ENCODE measurements around the gene CDCA8.
A peak's percentile ranks its signal among the peaks of the same experiment; 100 is the strongest.
"Not testable (repeated sequence)": the region's sequence is repeated elsewhere in the genome, so short reads cannot be mapped to it uniquely, and the experiment has no call there.

The CDCA8 gene

DNA sequence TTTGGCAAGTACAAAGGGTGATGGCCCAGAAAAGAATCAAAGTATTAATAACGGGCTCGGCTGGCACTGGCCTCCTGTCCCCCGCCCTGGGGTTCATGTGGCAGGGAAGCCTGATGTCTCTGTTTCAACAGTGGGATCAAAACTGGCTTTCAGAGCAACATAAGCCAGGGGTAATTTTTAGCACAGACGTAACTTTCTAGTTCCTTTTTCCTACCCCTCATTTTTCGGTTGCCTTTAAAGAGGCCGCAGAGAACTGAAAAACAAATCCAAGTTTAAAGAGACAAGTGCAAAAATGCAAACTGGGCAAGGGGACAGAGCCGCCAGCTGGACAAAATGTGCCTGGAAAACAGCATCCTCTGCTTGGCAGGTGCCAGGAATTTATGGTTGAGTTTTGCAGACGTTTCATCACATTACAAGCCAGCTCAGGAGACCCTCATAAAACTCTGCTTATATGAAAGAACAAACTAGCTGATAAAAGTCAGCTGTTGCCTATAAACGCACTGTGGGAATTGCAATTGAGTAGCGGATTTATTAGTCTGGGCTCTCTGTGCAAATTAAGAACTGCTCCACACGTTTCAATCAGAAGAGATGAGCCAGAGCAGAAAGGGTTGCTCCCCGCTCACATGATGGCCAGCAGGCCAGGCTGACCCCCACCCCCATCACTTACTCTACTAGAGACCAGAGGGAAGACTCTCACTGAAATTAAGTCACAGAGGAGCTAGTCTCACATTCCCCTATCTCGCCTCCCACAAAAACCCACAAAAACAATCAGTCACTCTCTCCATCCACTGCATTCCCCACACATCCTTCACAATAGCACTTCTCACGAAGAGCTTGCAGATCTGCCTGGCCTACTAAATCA lies 15.8 kb upstream of the CDCA8 start:
- no peak for DNase-seq

DNA sequence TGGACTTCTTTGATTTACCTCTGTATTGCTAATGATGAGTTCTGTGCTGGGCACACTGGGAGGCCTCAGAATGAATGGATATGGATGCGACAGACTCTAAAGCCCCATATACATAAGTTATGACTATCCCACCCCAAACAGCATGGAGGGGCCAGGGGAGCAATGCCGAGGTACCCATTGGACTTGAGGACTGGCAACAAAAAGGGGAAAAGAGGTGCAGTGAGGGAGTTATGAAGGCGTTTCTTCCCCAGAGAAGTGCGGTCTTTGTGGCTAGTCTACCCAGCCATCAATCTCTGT lies 15.2 kb upstream of the CDCA8 start:
- DNase-seq: no peak

DNA sequence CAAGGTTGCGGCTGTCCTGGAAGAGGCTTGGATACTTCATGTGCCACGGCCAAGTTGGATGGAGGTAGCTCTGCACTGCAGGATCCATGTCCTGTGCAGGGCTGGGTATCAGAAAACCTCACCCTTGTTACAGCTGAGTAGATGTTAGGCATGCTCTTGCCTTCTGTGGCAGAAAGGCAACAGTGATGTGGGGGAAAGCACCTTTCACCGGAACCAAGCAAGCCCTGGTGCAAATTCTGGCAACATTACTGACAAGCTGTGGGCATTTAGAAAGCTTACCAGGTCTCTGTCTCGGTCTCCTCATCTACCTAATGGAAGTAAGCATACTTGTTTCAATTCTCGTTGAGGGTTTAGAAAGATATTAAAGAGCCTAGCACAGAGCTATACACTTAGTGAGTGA lies 14.5 kb upstream of the CDCA8 start:
- no peak for DNase-seq

DNA sequence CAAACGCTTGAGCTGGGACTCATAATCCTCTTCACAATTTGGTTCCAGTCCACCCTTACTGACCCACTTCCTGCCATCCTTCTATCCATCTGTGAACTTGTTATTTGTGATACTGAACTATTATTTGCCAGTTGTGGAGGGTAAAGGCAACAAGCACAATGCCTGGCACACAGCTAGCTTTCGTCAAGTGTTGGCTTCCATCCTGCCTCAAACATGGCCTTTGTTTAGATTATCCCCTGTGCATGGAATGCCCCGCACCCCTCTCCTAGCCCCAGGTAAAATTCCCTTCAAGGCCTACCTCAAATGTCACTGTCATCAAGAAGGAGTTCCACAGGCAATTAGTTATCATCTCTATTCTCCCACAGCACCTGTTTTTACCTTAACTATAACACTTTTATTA lies 11.4 kb upstream of the CDCA8 start:
- no peak for DNase-seq

DNA sequence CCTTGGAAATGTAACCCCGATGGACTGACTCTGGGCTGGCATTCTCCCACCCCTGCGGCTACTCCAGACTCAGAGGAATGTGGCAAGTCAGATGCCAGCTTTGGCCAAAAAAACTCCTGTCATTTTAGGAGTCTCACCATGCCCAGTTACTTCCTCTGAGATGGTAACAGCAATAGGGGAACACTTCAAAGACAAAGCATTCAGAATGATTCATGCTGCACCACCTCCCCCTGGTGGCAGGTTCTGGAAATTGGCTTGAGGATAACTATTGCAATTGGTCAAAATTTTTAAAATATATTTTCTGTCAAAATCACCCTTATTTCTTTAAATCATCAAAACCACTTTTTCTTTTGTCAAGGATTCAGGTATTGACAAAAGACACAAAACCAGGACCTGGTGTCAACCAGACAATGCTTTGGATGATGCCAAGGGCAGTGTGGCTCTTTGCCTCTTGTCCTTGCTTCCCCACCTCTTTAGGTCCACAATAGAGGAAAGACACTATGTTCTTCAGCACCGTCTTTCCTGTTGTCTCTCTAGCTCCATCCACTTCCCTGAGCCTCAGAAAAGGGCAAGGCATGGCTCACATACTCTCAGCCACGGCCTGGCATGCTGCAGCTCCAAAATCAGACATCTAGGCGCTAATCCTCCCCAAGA lies 9.9 kb upstream of the CDCA8 start:
- peak; percentile 76 to 81 for DNase-seq

DNA sequence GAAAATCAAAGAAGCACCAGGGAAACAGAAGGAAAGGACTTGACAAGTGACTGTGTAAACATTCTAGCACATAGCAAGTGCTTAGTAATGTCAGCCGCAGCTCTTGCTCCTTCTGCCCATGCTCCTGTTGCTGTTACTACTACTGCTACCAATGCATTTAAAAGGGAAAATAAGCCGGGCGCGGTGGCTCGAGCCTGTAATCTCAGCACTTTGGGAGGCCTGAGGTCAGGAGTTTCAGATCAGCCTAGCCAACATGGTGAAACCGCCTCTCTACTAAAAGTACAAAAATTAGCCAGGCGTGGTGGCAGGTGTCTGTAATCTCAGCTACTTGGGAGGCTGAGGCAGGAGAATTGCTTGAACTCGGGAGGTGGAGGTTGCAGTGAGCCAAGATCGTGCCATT lies 8.1 kb upstream of the CDCA8 start:
- not testable (repeated sequence) for DNase-seq

DNA sequence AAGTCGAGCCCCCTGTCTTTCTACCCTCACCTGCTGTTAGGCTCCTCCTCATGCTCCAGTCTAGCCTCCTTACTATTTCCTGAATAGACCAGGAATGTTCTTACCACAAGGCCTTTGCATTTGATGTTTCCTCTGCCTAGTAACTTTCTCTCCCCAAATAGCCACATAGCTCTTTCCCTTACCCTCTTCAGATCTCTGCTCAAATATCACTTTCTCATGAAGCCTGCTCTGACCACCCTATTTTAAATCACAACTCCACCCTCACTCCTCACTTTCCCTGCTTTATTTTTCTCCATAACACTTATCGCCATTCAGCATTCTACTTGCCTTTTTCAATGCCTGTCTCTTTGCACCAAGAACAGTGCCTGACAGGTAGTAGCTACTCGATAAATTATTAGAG lies 6.6 kb upstream of the CDCA8 start:
- DNase-seq: no peak

DNA sequence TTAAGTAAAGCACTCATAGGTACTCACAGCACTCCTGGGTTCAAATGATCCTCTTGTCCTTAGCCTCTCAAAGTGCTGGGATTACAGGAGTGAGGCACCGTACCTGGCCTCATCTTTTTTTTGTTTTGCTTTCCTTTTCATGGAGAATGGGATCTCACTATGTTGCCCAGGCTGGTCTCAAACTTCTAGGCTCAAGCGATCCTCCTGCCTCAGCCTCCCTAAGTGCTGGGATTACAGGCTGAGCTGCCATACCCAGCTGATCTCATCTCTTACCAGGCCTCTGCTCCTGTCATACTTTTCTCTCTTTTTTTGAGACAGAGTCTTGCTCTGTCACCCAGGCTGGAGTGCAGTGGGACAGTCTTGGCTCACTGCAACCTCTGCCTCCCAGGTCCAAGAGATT lies 4.6 kb upstream of the CDCA8 start:
- not testable (repeated sequence) for DNase-seq

DNA sequence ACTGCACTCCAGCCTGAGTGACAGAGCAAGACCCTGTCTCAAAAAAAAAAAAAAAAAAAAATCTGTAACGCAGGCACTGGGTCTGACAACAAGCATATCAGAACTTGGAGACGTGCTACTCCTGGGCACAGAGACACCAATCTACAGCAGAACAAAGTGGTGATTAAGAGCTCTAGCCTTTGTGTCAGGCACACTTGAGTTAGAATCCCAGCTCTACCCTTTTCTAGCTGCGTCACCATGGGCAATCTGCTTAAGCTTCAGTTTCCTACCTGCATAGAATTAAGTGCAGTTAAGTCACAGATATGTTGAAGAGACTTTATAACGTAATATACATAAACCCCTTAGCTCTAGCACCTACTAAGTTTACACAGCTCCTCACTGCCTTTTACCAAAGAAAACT lies 3.4 kb upstream of the CDCA8 start:
- DNase-seq: no peak

DNA sequence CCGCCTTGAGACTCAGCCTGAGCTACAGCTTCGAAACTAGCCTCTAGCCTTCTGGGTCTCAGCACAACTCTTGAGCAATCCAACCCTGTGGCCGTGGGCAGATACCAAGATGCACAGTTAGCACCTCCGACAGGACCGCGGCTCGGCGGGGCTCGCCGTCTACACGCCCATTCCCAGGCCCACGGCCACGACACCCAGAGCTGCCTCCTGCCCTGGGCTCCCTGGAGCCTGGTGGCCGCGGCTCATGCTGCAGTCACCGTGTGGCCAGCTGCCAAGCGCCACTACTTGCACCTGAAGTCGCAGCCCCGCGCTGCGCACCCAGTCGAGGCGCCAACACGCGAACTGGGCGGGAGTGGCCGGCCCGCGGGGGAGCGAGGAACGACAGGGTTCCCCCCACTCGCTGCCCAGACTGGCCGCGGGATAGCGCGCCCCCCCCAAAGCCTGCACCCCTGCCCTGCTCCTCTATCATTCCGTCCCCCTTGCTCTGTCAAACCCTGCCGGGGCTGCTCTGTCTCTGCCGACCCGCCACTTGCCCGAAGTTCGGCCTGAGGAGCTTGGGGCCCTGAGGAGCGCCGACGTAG lies 729 bp upstream of the CDCA8 start:
- DNase-seq: peak in 1 of 2 donors; percentile 21

DNA sequence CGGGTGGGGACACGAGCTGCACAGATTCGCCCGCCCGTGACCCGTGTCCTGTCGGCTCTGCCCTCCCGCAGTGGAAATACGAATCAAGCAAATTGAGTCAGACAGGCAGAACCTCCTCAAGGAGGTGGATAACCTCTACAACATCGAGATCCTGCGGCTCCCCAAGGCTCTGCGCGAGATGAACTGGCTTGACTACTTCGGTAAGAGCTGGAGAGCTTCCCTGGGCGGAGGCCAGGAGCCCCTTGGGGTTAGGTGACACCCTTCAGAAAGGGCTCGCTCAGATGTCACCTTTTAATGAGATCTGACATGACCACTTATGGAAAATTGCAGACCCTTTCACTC lies 489 bp downstream of the CDCA8 start:
- no peak for DNase-seq

DNA sequence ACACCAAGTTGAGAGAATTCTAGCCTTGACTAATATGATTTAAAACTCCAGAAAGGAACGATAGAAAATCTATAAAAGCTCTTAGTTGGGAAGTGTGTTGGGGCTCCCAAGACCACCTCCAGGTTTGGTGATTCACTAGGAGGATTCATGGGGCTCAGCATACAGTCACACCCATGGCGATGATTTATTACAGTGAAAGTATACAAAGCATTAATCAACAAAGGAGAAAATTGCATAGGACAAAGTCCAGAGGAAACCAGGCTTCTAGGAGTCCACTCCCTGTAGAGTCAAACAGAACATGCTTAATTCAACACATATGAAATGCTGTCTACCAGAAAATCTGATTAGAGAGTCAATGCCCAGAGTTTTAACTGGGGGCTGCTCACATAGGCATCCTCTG lies 4.8 kb downstream of the CDCA8 start:
- no peak for DNase-seq

DNA sequence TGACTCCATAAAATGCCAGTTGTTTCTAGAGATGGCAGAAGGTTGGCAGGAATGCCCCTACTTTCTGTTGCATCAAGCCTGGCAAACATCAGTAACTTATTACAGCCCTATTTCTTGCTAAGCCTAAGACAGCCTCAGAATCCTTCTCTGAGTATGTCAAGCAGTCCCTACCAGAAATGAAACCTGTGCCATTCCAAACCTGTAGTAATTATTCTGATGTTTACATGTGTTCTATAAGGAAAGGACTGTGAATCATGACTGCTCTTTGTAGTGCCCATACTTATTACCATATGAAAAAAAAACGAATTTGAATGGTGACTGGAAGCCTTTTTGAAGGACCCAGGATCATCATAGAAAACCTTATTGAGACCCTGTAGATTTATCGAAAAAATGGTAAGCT lies 5.4 kb downstream of the CDCA8 start:
- no peak for DNase-seq

DNA sequence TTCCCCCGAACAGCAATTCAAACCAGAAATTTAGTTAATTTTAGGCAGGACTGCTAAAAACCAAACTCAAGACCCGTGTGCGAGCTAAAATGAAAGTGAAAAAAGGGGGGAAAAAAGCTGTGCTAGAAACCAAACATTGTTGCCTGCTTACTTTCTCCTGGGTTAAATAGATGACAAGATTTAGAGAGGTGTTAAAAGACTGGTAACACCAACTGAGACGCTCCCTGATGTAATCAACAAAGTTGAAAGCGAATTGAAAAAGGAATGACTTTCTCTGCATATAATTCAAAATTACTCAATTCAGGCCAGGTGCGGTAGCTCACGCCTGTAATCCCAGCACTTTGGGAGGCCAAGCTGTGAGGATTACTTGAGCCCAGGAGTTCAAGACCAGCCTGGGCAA lies 6.8 kb downstream of the CDCA8 start:
- peak in 1 of 2 donors; percentile 23 for DNase-seq

DNA sequence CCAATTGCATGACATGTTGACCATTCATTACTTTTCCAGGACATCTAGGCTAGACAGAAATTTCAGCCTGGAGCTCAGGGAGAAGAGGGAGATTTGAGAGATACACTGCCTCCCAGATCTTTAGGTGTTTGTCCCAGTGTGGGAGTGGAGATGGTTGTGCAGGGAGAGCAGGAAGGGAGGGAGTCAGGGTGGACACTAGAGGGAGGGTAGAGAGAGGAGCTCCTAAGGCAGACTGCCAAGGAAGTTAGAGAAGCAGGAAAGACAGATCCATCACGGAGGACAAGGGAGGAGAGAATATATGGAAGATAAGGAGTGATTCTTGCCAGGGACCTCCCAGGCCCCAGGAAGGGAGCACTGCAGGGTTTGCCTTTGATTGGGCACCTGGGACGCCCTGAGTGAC lies 8.7 kb downstream of the CDCA8 start:
- no peak for DNase-seq

DNA sequence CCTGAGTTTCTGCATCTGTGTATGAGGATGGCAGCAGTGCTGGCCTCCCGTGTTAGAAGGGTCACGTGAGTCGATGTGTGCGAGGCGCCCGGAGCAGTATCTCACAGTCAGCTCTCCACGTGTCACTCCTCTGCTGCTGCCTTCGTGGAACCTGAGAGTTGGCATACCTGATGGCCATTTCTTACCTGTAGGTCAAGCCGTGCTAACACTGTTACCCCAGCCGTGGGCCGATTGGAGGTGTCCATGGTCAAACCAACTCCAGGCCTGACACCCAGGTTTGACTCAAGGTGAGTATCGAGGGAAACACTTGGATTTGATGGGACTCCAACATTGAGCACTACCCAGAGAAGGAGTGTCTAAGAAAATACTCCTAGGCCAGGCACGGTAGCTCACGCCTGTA lies 10.7 kb downstream of the CDCA8 start:
- DNase-seq: no peak

DNA sequence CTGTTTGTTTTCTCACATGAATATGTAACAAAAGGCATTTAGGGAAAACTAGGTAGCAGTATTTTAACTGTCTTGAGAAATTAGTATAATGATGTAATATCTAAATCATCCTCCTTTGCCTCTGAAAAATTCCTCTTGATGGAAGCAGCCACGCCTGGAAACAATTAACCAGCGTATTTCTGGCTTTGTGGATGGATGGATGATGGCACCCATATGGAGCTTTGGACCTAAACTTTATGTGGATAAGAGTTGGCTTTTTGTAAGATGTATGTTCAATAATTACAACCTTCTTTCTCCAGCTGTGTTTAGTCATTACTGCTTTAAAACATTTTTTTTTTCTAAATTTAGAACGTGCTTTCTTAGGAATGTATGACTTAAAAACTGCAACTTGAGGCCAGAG lies 12.7 kb downstream of the CDCA8 start:
- DNase-seq: no peak

DNA sequence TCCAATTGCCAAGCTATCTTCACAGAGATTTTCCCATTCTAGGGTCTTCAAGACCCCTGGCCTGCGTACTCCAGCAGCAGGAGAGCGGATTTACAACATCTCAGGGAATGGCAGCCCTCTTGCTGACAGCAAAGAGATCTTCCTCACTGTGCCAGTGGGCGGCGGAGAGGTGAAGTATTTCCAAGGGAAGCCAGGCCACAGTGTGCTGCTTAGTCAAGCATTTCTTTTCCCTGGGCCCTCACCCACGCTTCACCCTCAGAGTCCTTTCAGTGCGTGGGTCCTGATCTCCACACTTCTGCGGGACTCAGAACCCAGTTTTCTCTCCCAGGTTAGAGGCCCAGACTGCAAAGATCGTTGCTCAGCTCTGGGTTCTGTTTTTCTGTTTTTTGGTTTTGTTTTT lies 13.1 kb downstream of the CDCA8 start:
- DNase-seq: no peak

DNA sequence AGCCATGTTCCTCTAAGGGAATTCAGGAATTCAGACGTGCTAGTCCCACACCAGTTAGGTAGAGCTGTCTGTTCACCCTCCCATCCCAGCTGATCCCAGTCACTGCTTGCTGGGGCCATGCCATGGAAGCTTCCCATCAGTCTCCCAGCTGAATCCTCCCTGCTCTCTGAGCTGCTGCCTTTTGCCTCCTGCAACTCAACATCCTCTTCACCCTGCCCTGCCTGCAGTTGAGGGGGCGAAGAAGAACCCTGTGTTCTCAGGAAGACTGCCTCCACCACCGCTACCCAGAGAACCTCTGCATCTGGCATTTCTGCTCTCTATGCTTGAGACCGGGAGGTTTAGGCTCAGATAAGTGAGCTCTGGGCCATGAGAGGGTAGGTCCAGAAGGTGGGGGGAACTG lies 16.2 kb downstream of the CDCA8 start:
- no peak for DNase-seq

DNA sequence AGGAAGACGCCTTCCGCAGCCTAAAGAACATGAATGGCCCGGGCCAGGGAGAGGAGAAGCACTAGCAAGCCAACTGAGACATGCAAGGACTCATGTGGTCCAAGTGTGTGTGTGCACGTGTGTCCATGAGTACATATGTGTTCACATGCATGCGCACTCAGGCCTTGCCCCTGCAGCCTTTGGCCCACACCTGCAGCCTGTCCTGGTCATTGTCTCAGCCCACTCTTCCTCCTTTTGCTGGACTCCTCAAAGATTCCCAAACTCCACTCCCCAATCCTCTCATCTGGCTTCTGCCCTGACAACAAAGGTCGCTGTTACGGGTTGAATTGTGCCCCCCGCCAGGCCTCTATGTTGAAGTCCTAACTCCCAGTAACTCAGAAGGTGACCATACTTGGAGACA lies 21.9 kb downstream of the CDCA8 start:
- DNase-seq: no peak

DNA sequence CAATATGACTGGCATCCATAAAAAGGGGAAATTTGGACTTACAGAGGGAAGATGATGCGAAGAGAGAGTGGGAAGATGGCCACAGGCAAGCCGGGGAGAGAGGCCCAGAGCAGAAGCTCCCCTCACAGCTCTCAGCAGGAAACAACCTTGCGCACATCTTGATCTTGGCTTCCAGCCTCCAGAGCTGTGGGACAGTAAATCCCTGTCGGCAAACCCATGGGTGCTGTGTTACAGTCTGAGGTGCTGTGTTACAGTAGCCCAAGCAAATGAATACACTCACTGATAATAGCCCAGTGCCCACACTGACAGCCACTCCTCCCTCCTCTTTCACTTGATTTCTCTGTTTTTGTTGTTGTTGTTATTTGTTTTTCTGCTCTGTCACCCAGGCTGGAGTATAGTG lies 22.4 kb downstream of the CDCA8 start:
- no peak for DNase-seq

DNA sequence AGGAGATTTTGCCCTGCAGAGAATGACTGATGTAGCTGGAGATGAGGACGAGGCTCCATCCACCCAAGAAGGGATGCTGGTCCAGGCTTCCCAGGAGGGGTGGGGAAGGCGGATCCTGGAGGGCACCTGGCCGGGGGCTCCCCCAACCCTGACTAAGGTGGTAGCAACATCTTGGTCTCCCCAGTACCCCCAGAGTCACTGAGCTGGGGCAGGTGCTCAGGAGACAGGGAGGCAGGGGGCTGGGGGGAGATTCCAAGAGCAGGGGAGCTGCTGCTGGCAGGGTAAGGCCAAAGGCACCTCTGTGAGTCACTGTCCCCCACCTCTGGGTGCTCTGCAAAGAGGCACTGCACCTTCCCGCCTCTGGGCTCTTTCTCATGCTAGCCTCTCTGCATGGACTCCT lies 24.0 kb downstream of the CDCA8 start:
- no peak for DNase-seq

DNA sequence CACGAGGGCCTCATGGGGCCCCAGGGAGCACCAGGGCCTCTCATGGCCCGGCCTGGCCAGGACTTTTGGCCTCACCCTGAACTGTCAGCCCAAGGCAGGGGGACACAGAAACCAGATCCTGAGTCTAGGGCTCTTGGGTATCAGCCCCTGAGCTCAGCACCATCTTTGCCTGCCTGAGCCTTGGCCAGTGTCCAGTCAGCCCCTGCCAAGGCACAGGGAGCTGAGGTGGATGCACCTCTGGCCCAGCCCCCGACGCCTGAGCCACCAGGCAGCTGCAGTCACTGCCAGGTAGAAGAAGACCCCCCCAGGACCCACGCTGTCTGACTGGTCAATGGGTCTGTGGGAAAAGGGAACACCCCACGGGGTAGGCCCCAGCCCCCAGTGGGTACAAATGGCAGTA lies 25.3 kb downstream of the CDCA8 start:
- no peak for DNase-seq

DNA sequence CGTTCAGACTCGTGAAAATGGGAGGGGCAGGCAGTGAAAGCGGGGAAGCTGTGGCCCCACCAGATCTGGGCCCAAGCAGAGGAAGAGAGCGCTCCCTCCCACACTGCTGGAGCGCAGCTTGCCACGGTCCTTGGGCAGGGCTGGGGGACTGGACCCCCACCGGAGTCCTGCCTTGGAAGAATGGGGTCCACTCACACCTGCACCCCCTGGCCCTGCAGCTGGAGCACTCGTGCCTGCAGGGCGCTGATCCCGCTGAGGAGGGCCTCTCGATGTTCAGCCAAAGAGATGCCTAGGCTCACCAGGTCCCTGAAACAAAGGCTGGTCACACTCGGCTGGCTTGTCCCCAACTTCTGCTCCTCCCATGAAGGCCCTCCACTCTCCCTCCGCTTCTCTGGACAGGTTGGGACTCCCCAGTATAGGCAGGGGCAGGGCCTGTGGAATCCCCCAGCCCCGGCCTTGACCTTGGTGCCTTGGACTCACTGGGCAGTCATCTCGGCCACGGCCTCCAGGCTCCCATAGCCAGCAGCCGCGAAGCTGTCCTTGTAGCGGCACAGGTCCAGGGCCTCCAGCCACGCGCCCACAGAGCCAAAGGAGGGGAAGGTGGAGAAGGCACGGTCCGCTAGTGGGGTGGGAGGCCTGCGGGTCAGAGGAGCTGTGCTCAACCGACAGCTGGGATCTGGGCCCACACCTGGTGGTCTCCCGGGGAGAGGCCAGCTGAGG lies 26.0 kb downstream of the CDCA8 start:
- no peak for DNase-seq

Measured in CD4-positive, alpha-beta T cell treated with Interleukin-4 for 1 hour (primary cell).